NB4 (cell line): ENCODE data around the gene ZMPSTE24.

Experiments used
- CTCF ChIP-seq: IDR thresholded peaks from one replicate; pipeline ENCODE4 v1.5.1; 2012; ENCODE audit warnings: low read depth, low read length
- POLR2A ChIP-seq: IDR thresholded peaks from 2 replicates; pipeline ENCODE4 v1.6.1; 2011; ENCODE audit warnings: mild to moderate bottlenecking; ENCODE audit not compliant: insufficient read length; ENCODE audit errors: extremely low read depth

- TF ChIP-seq CTCF (no peak), POLR2A (no peak)
Observed at GRCh38 chr1:40281853-40282252, 23.8 kb downstream of the ZMPSTE24 start.
